B cell (primary cell): ENCODE data around the gene PWWP2B.

Experiments used
- EZH2 ChIP-seq: IDR thresholded peaks from 2 replicates; pipeline ENCODE4 v1.6.1; 2012; ENCODE audit warnings: borderline replicate concordance, low read depth, mild to moderate bottlenecking, moderate library complexity, low read length; ENCODE audit not compliant: insufficient read depth, poor library complexity, severe bottlenecking
- TF ChIP-seq, protein P1 (sequence below): fragments of 200-600 bp; IDR thresholded peaks from one replicate; pipeline ENCODE4 v1.8.0; 2022; ENCODE audit warnings: antibody characterized with exemption, mild to moderate bottlenecking

DNA sequence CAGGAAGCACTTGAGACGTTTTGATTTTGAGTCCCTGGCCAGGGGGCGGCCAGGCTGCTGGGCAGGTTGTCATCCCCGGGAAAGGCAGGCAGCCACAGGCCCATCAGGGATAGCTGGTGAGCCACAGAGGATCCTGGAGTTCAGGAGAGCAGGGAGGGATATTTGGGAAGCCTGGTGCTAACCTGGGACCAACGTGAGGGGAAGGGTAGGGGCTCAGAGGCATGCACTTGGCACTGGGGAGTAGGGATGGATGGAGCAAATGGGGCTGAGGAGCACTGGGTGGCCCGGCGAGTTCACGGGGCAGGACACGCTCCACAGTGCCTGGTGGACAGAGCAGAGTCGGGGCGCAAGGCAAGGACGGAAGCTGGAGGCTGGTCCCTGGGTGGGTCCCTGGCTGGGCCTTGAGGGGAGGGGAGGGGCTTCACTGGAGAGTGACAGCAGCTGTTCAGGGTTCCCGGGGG is 34.8 kb upstream of the PWWP2B start:
- TF ChIP-seq, protein P1, sequence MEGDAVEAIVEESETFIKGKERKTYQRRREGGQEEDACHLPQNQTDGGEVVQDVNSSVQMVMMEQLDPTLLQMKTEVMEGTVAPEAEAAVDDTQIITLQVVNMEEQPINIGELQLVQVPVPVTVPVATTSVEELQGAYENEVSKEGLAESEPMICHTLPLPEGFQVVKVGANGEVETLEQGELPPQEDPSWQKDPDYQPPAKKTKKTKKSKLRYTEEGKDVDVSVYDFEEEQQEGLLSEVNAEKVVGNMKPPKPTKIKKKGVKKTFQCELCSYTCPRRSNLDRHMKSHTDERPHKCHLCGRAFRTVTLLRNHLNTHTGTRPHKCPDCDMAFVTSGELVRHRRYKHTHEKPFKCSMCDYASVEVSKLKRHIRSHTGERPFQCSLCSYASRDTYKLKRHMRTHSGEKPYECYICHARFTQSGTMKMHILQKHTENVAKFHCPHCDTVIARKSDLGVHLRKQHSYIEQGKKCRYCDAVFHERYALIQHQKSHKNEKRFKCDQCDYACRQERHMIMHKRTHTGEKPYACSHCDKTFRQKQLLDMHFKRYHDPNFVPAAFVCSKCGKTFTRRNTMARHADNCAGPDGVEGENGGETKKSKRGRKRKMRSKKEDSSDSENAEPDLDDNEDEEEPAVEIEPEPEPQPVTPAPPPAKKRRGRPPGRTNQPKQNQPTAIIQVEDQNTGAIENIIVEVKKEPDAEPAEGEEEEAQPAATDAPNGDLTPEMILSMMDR: no peak
- no peak for TF ChIP-seq EZH2
